Right renal pelvis (tissue), 4 donors: ENCODE measurements around the gene CHD2. TPM values are rescaled to one million over a fixed set of nuclear protein-coding genes. Genes with fewer than 3 reads are reported as not detected.
A peak's percentile ranks its signal among the peaks of the same experiment; 100 is the strongest.
"Not testable (repeated sequence)": the region's sequence is repeated elsewhere in the genome, so short reads cannot be mapped to it uniquely, and the experiment has no call there.

Experiments used
- DNase-seq, 4 donors: peaks; one replicate each; pipeline ENCODE4 v3.0.0-alpha.2; 2013; ENCODE audit warnings: low read depth in 4 of 4, low spot score in 3 of 4, missing footprints in 1 of 4
- polyA plus RNA-seq, 4 donors: library from polyadenylated mRNA; unstranded; fragments of 120-200 nt; gene quantifications; one replicate each; pipeline ENCODE4 v1.2.1, GENCODE V29; 2013; ENCODE audit not compliant: insufficient read length in 4 of 4

CHD2 gene
- polyA plus RNA-seq, 4 donors: 110 to 120 (median 113) TPM

DNA sequence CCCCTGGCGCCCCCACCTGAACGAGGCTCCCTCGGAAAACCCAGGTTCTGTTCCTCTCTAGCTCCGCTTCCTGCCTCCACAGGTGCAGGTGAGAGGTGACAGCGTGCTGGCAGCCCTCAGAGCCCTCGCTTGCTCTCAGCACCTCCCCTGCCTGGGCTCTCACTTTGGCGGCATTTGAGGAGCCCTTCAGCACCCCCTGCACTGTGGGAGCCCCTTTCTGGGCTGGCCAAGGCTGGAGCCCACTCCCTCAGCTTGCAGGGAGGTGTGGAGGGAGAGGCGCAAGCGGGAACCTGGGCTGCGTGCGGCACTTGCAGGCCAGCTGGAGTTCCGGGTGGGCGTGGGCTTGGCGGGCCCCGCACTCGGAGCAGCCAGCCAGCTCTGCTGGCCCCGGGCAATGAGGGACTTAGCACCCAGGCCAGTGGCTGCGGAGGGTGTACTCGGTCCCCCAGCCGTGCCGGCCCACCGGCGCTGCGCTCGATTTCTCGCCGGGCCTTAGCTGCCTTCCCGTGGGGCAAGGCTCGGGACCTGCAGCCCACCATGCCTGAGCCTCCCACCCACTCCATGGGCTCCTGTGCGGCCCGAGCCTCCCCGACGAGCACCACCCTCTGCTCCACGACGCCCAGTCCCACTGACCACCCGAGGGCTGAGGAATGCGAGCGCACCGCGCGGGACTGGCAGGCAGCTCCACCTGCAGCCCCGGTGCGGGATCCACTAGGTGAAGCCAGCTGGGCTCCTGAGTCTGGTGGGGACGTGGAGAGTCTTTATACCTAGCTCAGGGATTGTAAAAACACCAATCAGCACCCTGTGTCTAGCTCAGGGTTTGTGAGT is 131.6 kb downstream of the CHD2 start:
- DNase-seq: not testable (repeated sequence)

DNA sequence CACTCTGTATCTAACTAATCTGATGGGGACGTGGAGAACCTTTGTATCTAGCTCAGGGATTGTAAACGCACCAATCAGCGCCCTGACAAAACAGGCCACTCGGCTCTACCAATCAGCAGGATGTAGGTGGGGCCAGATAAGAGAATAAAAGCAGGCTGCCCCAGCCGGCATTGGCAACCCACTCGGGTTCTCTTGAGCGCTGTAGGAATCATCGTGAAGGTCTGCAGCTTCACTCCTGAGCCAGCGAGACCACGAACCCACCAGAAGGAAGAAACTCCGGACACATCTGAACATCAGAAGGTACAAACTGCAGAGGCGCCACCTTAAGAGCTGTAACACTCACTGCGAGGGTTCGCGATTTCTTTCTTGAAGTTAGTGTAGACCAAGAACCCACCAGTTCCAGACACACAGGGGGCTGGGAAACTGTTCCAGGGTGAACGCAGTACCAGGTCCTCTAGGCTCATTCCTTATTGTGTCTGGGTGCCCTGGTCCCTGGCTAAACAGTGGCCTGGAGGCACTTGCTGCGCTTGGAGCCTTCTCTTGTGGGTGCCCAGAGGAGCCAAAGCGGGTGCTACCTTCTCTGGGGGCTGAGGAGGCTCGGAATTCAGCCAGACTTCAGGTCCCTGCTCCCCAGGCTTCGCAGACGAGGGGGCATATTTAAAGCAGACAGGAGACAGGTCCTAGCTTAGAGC is 132.5 kb downstream of the CHD2 start:
- DNase-seq: not testable (repeated sequence)

GRCh38 chr15:93033434-93034045 is 133.4 kb downstream of the CHD2 start:
- DNase-seq: no peak

GRCh38 chr15:93034512-93034911 is 134.4 kb downstream of the CHD2 start:
- DNase-seq: no peak

- no peak for DNase-seq
Observed at GRCh38 chr15:93035092-93035915, 135.2 kb downstream of the CHD2 start.

DNA sequence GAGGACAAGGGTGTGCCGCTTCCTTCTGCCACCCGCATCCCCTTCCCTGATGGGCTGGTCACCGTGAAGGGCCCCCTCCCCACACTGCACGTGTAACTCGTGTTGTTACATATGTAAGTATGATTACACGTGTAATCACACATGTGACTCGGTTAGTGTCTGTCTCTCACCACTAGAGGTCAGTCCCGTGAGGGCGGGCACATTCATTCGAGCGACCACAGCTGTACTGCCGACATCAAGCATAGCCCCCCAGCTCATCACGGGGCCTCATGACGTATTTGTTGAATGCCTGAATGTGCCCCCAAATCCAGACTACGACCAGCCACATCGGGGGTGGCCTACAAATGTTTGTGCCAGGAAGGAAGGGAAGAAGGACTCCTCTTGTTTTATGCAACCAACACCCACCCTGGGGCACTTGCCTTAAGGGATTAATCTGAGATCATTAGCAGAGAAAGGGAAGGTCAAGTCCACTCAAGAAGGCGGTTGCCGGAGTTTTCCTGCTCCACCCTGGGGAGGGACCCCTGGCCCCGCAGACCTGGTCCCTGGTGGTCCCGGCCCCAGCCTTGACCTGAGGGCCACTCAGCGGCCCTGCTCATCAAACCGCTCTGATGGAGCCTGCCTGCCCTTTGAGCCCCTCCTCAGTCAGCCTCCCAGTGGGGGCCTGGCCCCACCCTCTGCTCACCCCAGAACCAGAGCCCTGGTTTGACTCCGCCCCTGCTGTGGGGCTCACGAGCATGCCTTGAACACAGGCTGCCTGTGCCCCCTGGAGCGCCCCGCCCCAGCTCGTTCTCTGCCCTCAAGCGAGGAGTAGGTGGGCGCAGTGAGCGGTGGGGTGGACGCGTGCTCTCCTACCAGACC is 136.1 kb downstream of the CHD2 start:
- DNase-seq: peak in 2 of 4 donors; percentile 30 to 35

GRCh38 chr15:93036951-93037819 is 137.1 kb downstream of the CHD2 start:
- DNase-seq: peak in 1 of 4 donors; percentile 20

- DNase-seq: no peak
Observed at GRCh38 chr15:93037820-93038705, 137.9 kb downstream of the CHD2 start.

DNA sequence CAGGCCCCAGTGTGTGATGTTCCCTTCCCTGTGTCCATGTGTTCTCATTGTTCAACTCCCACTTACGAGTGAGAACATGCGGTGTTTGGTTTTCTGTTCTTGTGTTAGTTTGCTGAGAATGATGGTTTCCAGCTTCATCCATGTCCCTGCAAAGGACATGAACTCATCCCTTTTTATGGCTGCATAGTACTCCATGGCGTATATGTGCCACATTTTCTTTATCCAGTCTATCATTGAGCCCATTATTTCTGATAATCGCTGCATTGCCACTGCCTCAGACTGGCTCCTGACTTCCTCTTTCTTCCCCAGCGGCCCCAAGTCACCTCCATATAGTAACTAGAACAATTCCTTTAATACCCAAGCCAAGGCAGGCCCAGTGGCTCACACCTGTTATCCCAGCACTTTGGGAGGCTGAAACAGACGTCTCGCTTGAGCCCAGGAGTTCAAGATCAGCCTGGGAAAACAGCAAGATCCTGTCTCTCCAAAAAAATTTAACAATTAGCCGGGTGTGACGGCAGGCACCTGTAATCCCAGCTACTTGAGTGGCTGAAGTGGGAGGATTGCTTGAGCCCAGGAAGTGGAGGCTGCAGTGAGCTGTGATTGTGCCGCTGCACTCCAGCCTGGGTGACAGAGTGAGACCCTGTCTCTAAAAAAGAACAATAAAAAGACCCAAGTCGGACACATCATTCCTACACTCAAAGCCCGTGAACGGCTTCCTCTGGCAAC is 139.6 kb downstream of the CHD2 start:
- not testable (repeated sequence) for DNase-seq

GRCh38 chr15:93040288-93041158 is 140.4 kb downstream of the CHD2 start:
- DNase-seq: no peak

DNA sequence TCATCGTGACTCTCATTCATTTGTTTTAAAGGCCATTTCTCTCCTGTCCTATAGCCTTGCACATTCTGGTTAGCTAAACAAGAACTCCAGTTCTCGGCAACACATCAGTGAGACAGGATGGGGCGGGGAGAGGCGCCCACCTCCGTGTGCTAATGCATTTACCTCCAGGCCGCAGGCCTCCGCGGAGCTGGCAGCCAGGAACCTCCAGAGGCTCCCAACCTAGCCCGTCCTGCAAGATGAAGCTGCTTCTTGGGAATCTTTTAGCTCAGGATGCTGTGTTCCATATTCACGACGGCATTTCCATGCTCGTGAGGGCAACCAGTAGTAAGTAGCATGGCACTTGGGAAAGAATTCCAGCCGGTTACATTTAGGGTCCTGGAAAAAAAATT is 141.0 kb downstream of the CHD2 start:
- no peak for DNase-seq

DNA sequence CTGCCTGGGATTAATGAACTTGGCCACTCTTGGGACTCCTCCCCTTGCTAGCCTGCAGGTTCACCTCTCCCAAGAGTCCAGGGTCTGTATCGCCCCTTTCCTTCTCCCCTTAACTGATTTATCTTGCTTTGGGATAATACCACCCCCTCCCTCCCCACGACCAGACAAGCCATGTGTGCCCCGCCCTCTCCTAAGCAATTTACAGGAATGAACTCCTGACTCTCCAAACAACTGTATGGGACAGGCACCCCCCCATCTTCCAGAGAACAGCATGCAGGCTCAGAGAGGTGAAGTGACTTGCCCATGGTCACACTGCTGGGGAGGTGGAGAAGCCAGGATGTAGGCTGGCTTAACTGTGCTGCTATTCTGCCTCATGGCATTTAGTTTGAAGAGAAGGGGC is 142.1 kb downstream of the CHD2 start:
- DNase-seq: no peak

- DNase-seq: no peak
Observed at GRCh38 chr15:93042691-93043378, 142.7 kb downstream of the CHD2 start.

DNA sequence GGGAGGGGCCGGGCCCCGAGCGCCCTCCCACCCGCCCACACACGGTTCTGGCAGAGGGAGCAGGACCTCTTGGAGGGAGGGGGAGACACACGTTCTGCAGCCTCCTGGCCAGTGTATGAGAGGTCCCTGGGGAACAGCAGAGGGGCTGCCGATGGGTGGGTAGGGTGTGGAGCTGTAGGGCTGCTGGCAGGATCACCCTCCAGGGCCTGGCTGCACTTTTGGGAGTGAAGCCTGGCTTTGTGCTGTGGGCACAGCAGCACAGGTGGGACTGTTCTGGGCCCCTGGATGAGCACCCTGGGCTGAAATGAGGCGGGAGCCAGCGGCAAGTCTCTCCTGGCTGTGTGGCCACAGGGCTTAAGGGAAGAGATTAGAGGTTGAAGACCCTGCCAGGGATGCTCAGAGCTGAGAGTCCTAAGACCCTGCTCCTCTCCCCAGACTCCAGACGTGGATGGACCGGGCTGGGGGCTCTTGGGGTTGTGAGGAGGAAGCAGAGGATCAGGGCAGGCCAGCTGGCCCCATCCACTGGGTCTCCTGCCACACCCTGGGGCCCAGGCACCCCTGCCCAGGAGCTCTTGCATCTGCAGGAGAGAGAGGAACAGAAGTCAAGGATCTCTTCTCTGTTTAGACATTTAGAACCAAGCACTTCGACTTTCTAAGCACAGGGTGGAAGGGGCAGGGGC is 143.6 kb downstream of the CHD2 start:
- DNase-seq: no peak
